ES-I3 (cell line): Measurements from ENCODE around the gene PLEKHG3.

Experiments
- H3K36me3 ChIP-seq: 2 replicates; pipeline ENCODE4 v1.6.1; 2013; ENCODE audit warnings: mild to moderate bottlenecking, low read length, control low read depth, moderate library complexity; ENCODE audit not compliant: insufficient read depth
- H3K4me1 ChIP-seq: 2 replicates; pipeline ENCODE4 v1.6.1; 2013; ENCODE audit warnings: mild to moderate bottlenecking, control low read depth, low read length; ENCODE audit not compliant: insufficient read depth
- H3K9ac ChIP-seq: 2 replicates; pipeline ENCODE4 v1.6.1; 2013; ENCODE audit warnings: low read depth, mild to moderate bottlenecking, low read length, moderate library complexity
- H3K9me3 ChIP-seq: 2 replicates; pipeline ENCODE4 v1.6.1; 2013; ENCODE audit warnings: mild to moderate bottlenecking, low read length, moderate library complexity; ENCODE audit not compliant: control insufficient read depth, insufficient read depth

The PLEKHG3 gene

GRCh38 chr14:64693810-64694165 lies 10.4 kb upstream of the PLEKHG3 start:
- H3K9ac ChIP-seq, result no peak overlapping the region

GRCh38 chr14:64695071-64695470 lies 9.2 kb upstream of the PLEKHG3 start:
- no peak overlapping the region for H3K9ac ChIP-seq
- H3K9me3 ChIP-seq, result no peaks in the 10 kb centered on the region
- no peaks in the 10 kb centered on the region for H3K36me3 ChIP-seq
- H3K4me1 ChIP-seq, result peaks cover 15% of the 10 kb centered on the region; the same call in 1 of the 2 replicates

More at GRCh38 chr14:64693810-64694165, 10.4 kb upstream of the PLEKHG3 start:
- no peaks in the 10 kb centered on the region for H3K36me3 ChIP-seq
- no peaks in the 10 kb centered on the region for H3K9me3 ChIP-seq
- peaks cover 9% of the 10 kb centered on the region; the same call in 1 of the 2 replicates for H3K4me1 ChIP-seq

- Histone ChIP-seq H3K9me3 (no peaks in the 10 kb centered on the region), H3K4me1 (peaks cover 25% of the 10 kb centered on the region), H3K9ac (no peak overlapping the region), H3K36me3 (no peaks in the 10 kb centered on the region)
These were observed 7.8 kb upstream of the PLEKHG3 start for GRCh38 chr14:64696355-64696857.

GRCh38 chr14:64698903-64699302 lies 5.3 kb upstream of the PLEKHG3 start:
- no peaks in the 10 kb centered on the region for H3K9me3 ChIP-seq
- H3K4me1 ChIP-seq, result peaks cover 34% of the 10 kb centered on the region
- H3K36me3 ChIP-seq, result no peaks in the 10 kb centered on the region
- H3K9ac ChIP-seq, result peak overlapping the region; percentile 7; the same call in 1 of the 2 replicates

DNA sequence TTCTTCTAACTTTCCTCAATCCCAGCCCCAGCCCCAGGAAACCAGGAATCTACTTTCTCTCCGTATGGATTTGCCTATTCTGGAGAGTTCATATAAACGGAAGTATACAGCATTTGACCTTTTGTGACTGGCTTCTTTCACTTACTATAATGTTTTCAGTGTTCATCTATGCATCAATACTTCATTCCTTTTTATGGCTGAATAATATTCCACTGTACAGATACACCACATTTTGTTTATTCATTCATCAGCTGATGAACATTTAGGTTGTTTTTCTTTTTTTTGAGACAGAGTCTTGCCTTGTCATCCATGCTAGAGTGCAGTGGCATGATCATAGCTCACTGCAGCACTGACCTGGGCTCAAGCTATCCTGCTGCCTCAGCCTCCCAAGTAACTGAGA lies 3.9 kb upstream of the PLEKHG3 start:
- H3K4me1 ChIP-seq, result peaks cover 34% of the 10 kb centered on the region
- H3K9ac ChIP-seq, result no peak overlapping the region
- H3K9me3 ChIP-seq, result no peaks in the 10 kb centered on the region
- H3K36me3 ChIP-seq, result no peaks in the 10 kb centered on the region

DNA sequence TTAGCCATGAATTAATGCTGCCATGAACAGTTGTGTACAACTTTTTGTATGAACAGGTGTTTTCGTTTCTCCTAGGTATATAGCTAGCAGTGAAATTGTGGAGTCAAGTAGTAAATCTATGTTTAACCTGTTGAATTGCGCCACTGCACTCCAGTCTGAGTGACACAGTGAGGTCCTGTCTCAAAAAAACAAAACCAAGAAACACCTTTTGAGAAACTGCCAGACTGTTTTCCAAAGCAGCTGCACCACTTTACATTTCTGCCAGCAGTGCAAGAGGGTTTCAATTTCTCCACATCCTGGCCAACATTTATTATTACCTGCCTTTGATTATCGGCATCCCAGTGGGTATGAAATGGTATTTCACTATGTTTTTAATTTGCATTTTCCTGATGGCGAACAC lies 3.3 kb upstream of the PLEKHG3 start:
- H3K4me1 ChIP-seq, result peaks cover 35% of the 10 kb centered on the region
- H3K9me3 ChIP-seq, result no peaks in the 10 kb centered on the region
- H3K36me3 ChIP-seq, result no peaks in the 10 kb centered on the region
- H3K9ac ChIP-seq, result no peak overlapping the region

GRCh38 chr14:64701660-64702059 lies 2.6 kb upstream of the PLEKHG3 start:
- Histone ChIP-seq H3K4me1 (peaks cover 43% of the 10 kb centered on the region), H3K9me3 (no peaks in the 10 kb centered on the region), H3K36me3 (no peaks in the 10 kb centered on the region), H3K9ac (no peak overlapping the region)

- H3K9me3 ChIP-seq, result no peaks in the 10 kb centered on the region
- H3K36me3 ChIP-seq, result no peaks in the 10 kb centered on the region
- H3K4me1 ChIP-seq, result peaks cover 53% of the 10 kb centered on the region
- H3K9ac ChIP-seq, result peak overlapping the region; percentile 71
These were observed 1.5 kb upstream of the PLEKHG3 start for GRCh38 chr14:64702493-64703394.

GRCh38 chr14:64703395-64704142 lies 655 bp upstream of the PLEKHG3 start:
- Histone ChIP-seq H3K9ac (peak overlapping the region; percentile 71), H3K36me3 (no peaks in the 10 kb centered on the region), H3K4me1 (peaks cover 49% of the 10 kb centered on the region), H3K9me3 (no peaks in the 10 kb centered on the region)

- Histone ChIP-seq H3K9me3 (no peaks in the 10 kb centered on the region), H3K4me1 (peaks cover 52% of the 10 kb centered on the region), H3K36me3 (no peaks in the 10 kb centered on the region), H3K9ac (peak overlapping the region; percentile 71)
These were observed 638 bp downstream of the PLEKHG3 start for GRCh38 chr14:64704743-64705380.

- Histone ChIP-seq H3K9me3 (no peaks in the 10 kb centered on the region), H3K9ac (peak overlapping the region; percentile 71), H3K36me3 (no peaks in the 10 kb centered on the region), H3K4me1 (peaks cover 51% of the 10 kb centered on the region)
These were observed 1.3 kb downstream of the PLEKHG3 start for GRCh38 chr14:64705381-64706118.

- no peaks in the 10 kb centered on the region for H3K9me3 ChIP-seq
- H3K9ac ChIP-seq, result peak overlapping the region; percentile 71
These were observed 1.9 kb downstream of the PLEKHG3 start for GRCh38 chr14:64706119-64706592.

GRCh38 chr14:64706593-64707193 lies 2.5 kb downstream of the PLEKHG3 start:
- Histone ChIP-seq H3K36me3 (no peaks in the 10 kb centered on the region), H3K9ac (peak overlapping the region; percentile 71), H3K9me3 (no peaks in the 10 kb centered on the region), H3K4me1 (peaks cover 42% of the 10 kb centered on the region)

More at GRCh38 chr14:64706119-64706592, 1.9 kb downstream of the PLEKHG3 start:
- Histone ChIP-seq H3K36me3 (no peaks in the 10 kb centered on the region), H3K4me1 (peaks cover 45% of the 10 kb centered on the region)
